Bronchial epithelial cell (primary cell): ENCODE measurements around the gene EPS15. TPM values are rescaled to one million over a fixed set of nuclear protein-coding genes. Genes with fewer than 3 reads are reported as not detected.

Experiments
- DNase-seq: peaks from one replicate; pipeline ENCODE4 v3.0.0-alpha.2; 2010; ENCODE audit warnings: low read depth
- FAIRE-seq: peaks from 2 replicates; lab custom pipeline; 2011; peaks lifted over from hg19 to GRCh38; lab: Jason Lieb, UNC
- H3K27me3 ChIP-seq: 2 replicates; pipeline ENCODE4 v1.5.1; 2011; ENCODE audit warnings: low read length; ENCODE audit not compliant: control insufficient read depth, insufficient read depth
- H3K36me3 ChIP-seq: 2 replicates; pipeline ENCODE4 v1.5.1; 2011; ENCODE audit warnings: low read length; ENCODE audit not compliant: control insufficient read depth, insufficient read depth
- H3K4me3 ChIP-seq: 2 replicates; pipeline ENCODE4 v1.5.1; 2011; ENCODE audit warnings: mild to moderate bottlenecking, low read depth, low read length, control low read depth
- total RNA-seq: library from RNA; depleted of rRNA; stranded (reverse); fragments of >200 nt; gene quantifications from 2 replicates; pipeline ENCODE4 v1.2.1, GENCODE V29; 2014
- TF ChIP-seq, protein P1 (sequence below): IDR thresholded peaks from 2 replicates; pipeline ENCODE4 v1.5.1; 2011; ENCODE audit warnings: mild to moderate bottlenecking, moderate library complexity, low read length, control low read depth, inconsistent platforms; ENCODE audit not compliant: insufficient read depth, severe bottlenecking

EPS15 gene
- total RNA-seq, 1 donor from 2014 or later = 34.8 TPM

- Histone ChIP-seq H3K36me3 (no peaks in the 10 kb centered on the region), H3K27me3 (no peaks in the 10 kb centered on the region), H3K4me3 (no peak overlapping the region)
- no peak for FAIRE-seq
- DNase-seq = no peak
- TF ChIP-seq, protein P1, sequence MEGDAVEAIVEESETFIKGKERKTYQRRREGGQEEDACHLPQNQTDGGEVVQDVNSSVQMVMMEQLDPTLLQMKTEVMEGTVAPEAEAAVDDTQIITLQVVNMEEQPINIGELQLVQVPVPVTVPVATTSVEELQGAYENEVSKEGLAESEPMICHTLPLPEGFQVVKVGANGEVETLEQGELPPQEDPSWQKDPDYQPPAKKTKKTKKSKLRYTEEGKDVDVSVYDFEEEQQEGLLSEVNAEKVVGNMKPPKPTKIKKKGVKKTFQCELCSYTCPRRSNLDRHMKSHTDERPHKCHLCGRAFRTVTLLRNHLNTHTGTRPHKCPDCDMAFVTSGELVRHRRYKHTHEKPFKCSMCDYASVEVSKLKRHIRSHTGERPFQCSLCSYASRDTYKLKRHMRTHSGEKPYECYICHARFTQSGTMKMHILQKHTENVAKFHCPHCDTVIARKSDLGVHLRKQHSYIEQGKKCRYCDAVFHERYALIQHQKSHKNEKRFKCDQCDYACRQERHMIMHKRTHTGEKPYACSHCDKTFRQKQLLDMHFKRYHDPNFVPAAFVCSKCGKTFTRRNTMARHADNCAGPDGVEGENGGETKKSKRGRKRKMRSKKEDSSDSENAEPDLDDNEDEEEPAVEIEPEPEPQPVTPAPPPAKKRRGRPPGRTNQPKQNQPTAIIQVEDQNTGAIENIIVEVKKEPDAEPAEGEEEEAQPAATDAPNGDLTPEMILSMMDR = no peak
Observed at GRCh38 chr1:51435878-51436277, 83.2 kb downstream of the EPS15 start.

DNA sequence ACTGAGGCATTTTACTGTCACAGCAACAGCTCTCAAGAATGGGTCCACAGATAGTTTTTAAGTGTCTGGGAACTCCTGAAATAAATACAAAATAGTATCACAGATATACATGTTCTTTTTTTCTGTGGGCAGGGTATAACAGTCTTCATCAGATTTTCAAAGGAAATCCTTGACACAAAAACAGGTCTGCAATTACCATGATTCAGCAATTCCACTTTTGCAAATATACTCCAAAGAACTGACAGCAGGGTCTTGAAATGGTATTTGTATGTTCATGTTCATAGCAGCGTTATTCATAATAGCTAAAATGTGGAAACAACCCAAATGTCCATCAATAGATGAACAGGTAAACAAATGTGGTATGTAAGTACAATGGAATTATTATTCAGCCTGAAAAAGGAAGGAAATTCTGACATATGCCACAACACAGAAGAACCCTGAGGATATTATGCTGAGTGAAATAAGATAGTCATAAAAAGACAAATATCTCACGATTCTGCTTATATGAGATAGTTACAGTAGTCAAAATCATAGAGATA is 85.0 kb downstream of the EPS15 start:
- Histone ChIP-seq H3K27me3 (no peaks in the 10 kb centered on the region), H3K4me3 (no peak overlapping the region), H3K36me3 (no peaks in the 10 kb centered on the region)
- TF ChIP-seq, protein P1 = no peak
- FAIRE-seq (no peak), DNase-seq (peak; percentile 3)

GRCh38 chr1:51433269-51433971 is 85.6 kb downstream of the EPS15 start:
- peak; percentile 35 for DNase-seq

GRCh38 chr1:51432146-51432545 is 86.9 kb downstream of the EPS15 start:
- Histone ChIP-seq H3K27me3 (no peaks in the 10 kb centered on the region), H3K36me3 (no peaks in the 10 kb centered on the region), H3K4me3 (no peak overlapping the region)
- FAIRE-seq (no peak), DNase-seq (no peak)
- TF ChIP-seq, protein P1 = no peak

More at GRCh38 chr1:51433269-51433971, 85.6 kb downstream of the EPS15 start:
- Histone ChIP-seq H3K36me3 (no peaks in the 10 kb centered on the region), H3K4me3 (no peak overlapping the region), H3K27me3 (no peaks in the 10 kb centered on the region)
- FAIRE-seq = no peak
- TF ChIP-seq, protein P1 = no peak

DNA sequence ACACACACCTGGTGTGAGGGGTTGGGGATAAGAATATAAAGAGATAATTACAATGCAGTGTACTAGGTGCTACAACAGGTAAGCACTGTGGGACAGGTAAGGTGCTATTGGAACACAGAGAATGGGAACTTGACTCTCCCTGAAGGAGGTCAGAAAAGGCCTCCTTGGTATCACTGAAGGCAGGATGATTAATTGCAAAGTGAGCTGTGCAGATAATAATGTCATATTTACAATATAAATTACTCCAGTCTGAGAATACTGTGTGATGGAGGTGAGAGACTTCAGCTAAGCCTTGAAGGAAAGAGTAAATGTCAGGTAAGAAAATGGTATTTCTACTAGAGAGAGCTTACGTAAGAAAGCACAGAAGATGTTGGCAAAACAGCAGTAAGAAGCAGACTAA is 91.6 kb downstream of the EPS15 start:
- H3K36me3 ChIP-seq = no peaks in the 10 kb centered on the region
- FAIRE-seq = no peak

More for the DNA sequence above, 91.6 kb downstream of the EPS15 start:
- Histone ChIP-seq H3K27me3 (no peaks in the 10 kb centered on the region), H3K4me3 (no peak overlapping the region)
- no peak for DNase-seq
- TF ChIP-seq, protein P1 = no peak
